OCI-LY1 (cell line): ENCODE data around the gene PDF.

Experiments
- H2AFZ ChIP-seq: fragments of 200-600 bp; sonication (generic), shearing (Covaris generic); 2 replicates; pipeline ENCODE4 v1.6.0; 2014; ENCODE audit warnings: antibody characterized with exemption, mild to moderate bottlenecking, low read length
- H3F3A ChIP-seq: fragments of 200-600 bp; sonication (generic), shearing (Covaris generic); 2 replicates; pipeline ENCODE4 v1.6.0; 2014; ENCODE audit warnings: mild to moderate bottlenecking, antibody characterized with exemption, low read length, moderate library complexity; ENCODE audit not compliant: insufficient read depth
- H3K27ac ChIP-seq: fragments of 200-600 bp; sonication (generic); 2 replicates; pipeline ENCODE4 v1.5.1; 2014; ENCODE audit warnings: low read length, mixed run types, mild to moderate bottlenecking, low read depth; ENCODE audit not compliant: poor library complexity, severe bottlenecking
- H3K27me3 ChIP-seq: fragments of 200-600 bp; sonication (generic); 2 replicates; pipeline ENCODE4 v1.6.0; 2014; ENCODE audit warnings: antibody characterized with exemption, mild to moderate bottlenecking, low read length, moderate library complexity; ENCODE audit not compliant: insufficient read depth
- H3K36me3 ChIP-seq: fragments of 200-600 bp; sonication (generic); 2 replicates; pipeline ENCODE4 v1.6.1; 2014; ENCODE audit warnings: mild to moderate bottlenecking, antibody characterized with exemption, low read length, moderate library complexity, mixed read lengths; ENCODE audit not compliant: insufficient read depth
- H3K4me1 ChIP-seq: fragments of 200-600 bp; sonication (generic); 2 replicates; pipeline ENCODE4 v1.5.1; 2014; ENCODE audit warnings: mild to moderate bottlenecking, low read length, moderate library complexity; ENCODE audit not compliant: insufficient read depth, severe bottlenecking
- H3K4me2 ChIP-seq: fragments of 200-600 bp; sonication (generic), shearing (Covaris generic); 2 replicates; pipeline ENCODE4 v1.6.1; 2014; ENCODE audit warnings: low read length
- H3K4me3 ChIP-seq: fragments of 200-600 bp; sonication (generic); 2 replicates; pipeline ENCODE4 v1.5.1; 2014; ENCODE audit warnings: low read length, low read depth, mild to moderate bottlenecking, mixed read lengths; ENCODE audit not compliant: poor library complexity, severe bottlenecking
- H3K79me2 ChIP-seq: fragments of 200-600 bp; shearing (Covaris generic); 2 replicates; pipeline ENCODE4 v1.6.1; 2016; ENCODE audit warnings: mixed run types, low read length, mixed read lengths; ENCODE audit not compliant: insufficient read depth
- H3K9ac ChIP-seq: fragments of 200-600 bp; sonication (generic), shearing (Covaris generic); 2 replicates; pipeline ENCODE4 v1.6.1; 2014; ENCODE audit warnings: mild to moderate bottlenecking, low read length, mixed read lengths
- H3K9me2 ChIP-seq: fragments of 200-600 bp; sonication (generic), shearing (Covaris generic); 2 replicates; pipeline ENCODE4 v1.6.1; 2014; ENCODE audit warnings: low read depth, mild to moderate bottlenecking, low read length, mixed read lengths
- H3K9me3 ChIP-seq: fragments of 200-600 bp; shearing (Covaris generic); 2 replicates; pipeline ENCODE4 v1.6.1; 2014; ENCODE audit warnings: low read length, mixed read lengths
- H4K20me1 ChIP-seq: fragments of 200-600 bp; sonication (generic), shearing (Covaris generic); 2 replicates; pipeline ENCODE4 v1.6.0; 2016; ENCODE audit warnings: mild to moderate bottlenecking, low read length; ENCODE audit not compliant: insufficient read depth
- EZH2 ChIP-seq: fragments of 200-600 bp; sonication (generic), shearing (Covaris generic); IDR thresholded peaks from 2 replicates; pipeline ENCODE4 v1.8.0; 2017; ENCODE audit warnings: borderline replicate concordance, mixed run types, mild to moderate bottlenecking, antibody characterized with exemption, low read length, moderate library complexity, mixed read lengths
- TF ChIP-seq, protein P1 (sequence below): fragments of 200-600 bp; sonication (generic), shearing (Covaris generic); IDR thresholded peaks from 2 replicates; pipeline ENCODE4 v1.5.1; 2017; ENCODE audit warnings: mild to moderate bottlenecking, antibody characterized with exemption, low read length, moderate library complexity, mixed read lengths

PDF gene

DNA sequence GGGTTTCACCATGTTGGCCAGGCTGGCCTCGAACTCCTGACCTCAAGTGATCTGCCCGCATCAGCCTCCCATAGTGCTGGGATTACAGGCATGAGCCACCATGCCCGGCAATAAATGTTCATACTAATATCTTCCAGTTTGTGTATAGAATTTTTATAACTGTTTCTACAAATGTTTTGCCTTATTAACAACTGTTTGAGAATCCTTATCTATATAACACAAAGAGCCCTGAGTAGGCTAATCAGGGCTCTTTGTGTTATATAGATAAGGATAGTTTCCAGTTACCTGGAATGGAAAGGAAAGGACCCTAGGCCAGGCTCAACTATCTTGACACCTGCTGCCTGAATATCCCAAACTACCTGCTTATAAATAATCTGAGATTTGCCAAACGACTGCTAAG, 38.5 kb upstream of the PDF start:
- no peak overlapping the region for H3K4me2 ChIP-seq
- H3K36me3 ChIP-seq: peaks cover 97% of the 10 kb centered on the region
- H3K27me3 ChIP-seq: no peaks in the 10 kb centered on the region
- no peak overlapping the region for H3K9ac ChIP-seq
- no peaks in the 10 kb centered on the region for H3F3A ChIP-seq
- no peaks in the 10 kb centered on the region for H3K9me3 ChIP-seq
- no peaks in the 10 kb centered on the region for H4K20me1 ChIP-seq
- no peak overlapping the region for H3K27ac ChIP-seq
- H3K4me3 ChIP-seq: no peak overlapping the region
- no peaks in the 10 kb centered on the region for H3K9me2 ChIP-seq
- TF ChIP-seq EZH2: no peak
- TF ChIP-seq, protein P1, sequence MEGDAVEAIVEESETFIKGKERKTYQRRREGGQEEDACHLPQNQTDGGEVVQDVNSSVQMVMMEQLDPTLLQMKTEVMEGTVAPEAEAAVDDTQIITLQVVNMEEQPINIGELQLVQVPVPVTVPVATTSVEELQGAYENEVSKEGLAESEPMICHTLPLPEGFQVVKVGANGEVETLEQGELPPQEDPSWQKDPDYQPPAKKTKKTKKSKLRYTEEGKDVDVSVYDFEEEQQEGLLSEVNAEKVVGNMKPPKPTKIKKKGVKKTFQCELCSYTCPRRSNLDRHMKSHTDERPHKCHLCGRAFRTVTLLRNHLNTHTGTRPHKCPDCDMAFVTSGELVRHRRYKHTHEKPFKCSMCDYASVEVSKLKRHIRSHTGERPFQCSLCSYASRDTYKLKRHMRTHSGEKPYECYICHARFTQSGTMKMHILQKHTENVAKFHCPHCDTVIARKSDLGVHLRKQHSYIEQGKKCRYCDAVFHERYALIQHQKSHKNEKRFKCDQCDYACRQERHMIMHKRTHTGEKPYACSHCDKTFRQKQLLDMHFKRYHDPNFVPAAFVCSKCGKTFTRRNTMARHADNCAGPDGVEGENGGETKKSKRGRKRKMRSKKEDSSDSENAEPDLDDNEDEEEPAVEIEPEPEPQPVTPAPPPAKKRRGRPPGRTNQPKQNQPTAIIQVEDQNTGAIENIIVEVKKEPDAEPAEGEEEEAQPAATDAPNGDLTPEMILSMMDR: no peak
- H3K79me2 ChIP-seq: no peaks in the 10 kb centered on the region
- H3K4me1 ChIP-seq: peaks cover 18% of the 10 kb centered on the region
- no peak overlapping the region for H2AFZ ChIP-seq

GRCh38 chr16:69367980-69368379, 37.6 kb upstream of the PDF start:
- H3K9me3 ChIP-seq: no peaks in the 10 kb centered on the region
- peaks cover 17% of the 10 kb centered on the region for H3K4me1 ChIP-seq
- H3K9me2 ChIP-seq: no peaks in the 10 kb centered on the region
- no peaks in the 10 kb centered on the region for H3K27me3 ChIP-seq
- H3K27ac ChIP-seq: no peak overlapping the region
- no peak overlapping the region for H3K4me3 ChIP-seq
- H3K4me2 ChIP-seq: no peak overlapping the region
- H2AFZ ChIP-seq: no peak overlapping the region
- H4K20me1 ChIP-seq: no peaks in the 10 kb centered on the region
- no peaks in the 10 kb centered on the region for H3K79me2 ChIP-seq
- H3K9ac ChIP-seq: no peak overlapping the region
- no peaks in the 10 kb centered on the region for H3F3A ChIP-seq
- H3K36me3 ChIP-seq: peaks cover 90% of the 10 kb centered on the region
- TF ChIP-seq, protein P1: no peak
- TF ChIP-seq EZH2: no peak

GRCh38 chr16:69366431-69366830, 36.0 kb upstream of the PDF start:
- Histone ChIP-seq H3K4me2 (no peak overlapping the region), H3F3A (no peaks in the 10 kb centered on the region), H3K9me3 (no peaks in the 10 kb centered on the region), H3K4me1 (peaks cover 1% of the 10 kb centered on the region), H4K20me1 (no peaks in the 10 kb centered on the region), H2AFZ (no peak overlapping the region), H3K79me2 (no peaks in the 10 kb centered on the region), H3K27me3 (no peaks in the 10 kb centered on the region), H3K9ac (no peak overlapping the region), H3K27ac (no peak overlapping the region), H3K9me2 (no peaks in the 10 kb centered on the region), H3K4me3 (no peak overlapping the region), H3K36me3 (peaks cover 75% of the 10 kb centered on the region)
- no peak for TF ChIP-seq EZH2
- TF ChIP-seq, protein P1: no peak
